H1 (cell line): ENCODE measurements around the gene OTOP1. TPM values are rescaled to one million over a fixed set of nuclear protein-coding genes. Genes with fewer than 3 reads are reported as not detected.
A peak's percentile ranks its signal among the peaks of the same experiment; 100 is the strongest.

Experiments used
- CTCF ChIA-PET: fragments of 300-600 bp; sonication (Branson Sonifier 250); formaldehyde crosslinking; loops from one replicate; lab custom pipeline; 2021; ENCODE audit not compliant: partially characterized antibody; lab: Charles Lee
- POLR2A ChIA-PET: fragments of 300-600 bp; sonication (Branson Sonifier 250); formaldehyde crosslinking; loops from one replicate; lab custom pipeline; 2021; ENCODE audit warnings: inconsistent platforms; ENCODE audit not compliant: partially characterized antibody; lab: Charles Lee
- DNase-seq, 2 experiments: peaks; one replicate each; pipeline versions ENCODE4 v3.0.0 to v3.0.0-alpha.2; 2010 to 2022; ENCODE audit warnings: low spot score in 2 of 2, low read depth in 1 of 2, mixed read lengths in 1 of 2
- FAIRE-seq: peaks from 2 replicates; lab custom pipeline; 2011; peaks lifted over from hg19 to GRCh38; lab: Jason Lieb, UNC
- H2AFZ ChIP-seq: 2 replicates; pipeline ENCODE4 v1.8.1; 2012; ENCODE audit warnings: low read length, inconsistent platforms
- H2AK5ac ChIP-seq: 2 replicates; pipeline ENCODE4 v1.6.1; 2013; ENCODE audit warnings: low read depth, low read length
- H2BK120ac ChIP-seq: replicated peaks from 2 replicates; pipeline ENCODE3; 2013; ENCODE audit warnings: low read depth, low read length, inconsistent platforms
- H2BK12ac ChIP-seq: 2 replicates; pipeline ENCODE4 v1.6.1; 2013; ENCODE audit warnings: low read depth, low read length
- H2BK15ac ChIP-seq: 2 replicates; pipeline ENCODE4 v1.6.1; 2013; ENCODE audit warnings: low read length
- H2BK20ac ChIP-seq: 2 replicates; pipeline ENCODE4 v1.6.1; 2013; ENCODE audit warnings: low read length
- H2BK5ac ChIP-seq: 2 replicates; pipeline ENCODE4 v1.6.1; 2013; ENCODE audit warnings: low read depth, low read length
- H3K14ac ChIP-seq: 2 replicates; pipeline ENCODE4 v1.6.1; 2013; ENCODE audit warnings: inconsistent platforms; ENCODE audit not compliant: insufficient read length
- H3K18ac ChIP-seq: 2 replicates; pipeline ENCODE4 v1.6.1; 2013; ENCODE audit warnings: low read length; ENCODE audit errors: extremely low read depth
- H3K23ac ChIP-seq: 2 replicates; pipeline ENCODE4 v1.6.1; 2013; ENCODE audit warnings: inconsistent platforms; ENCODE audit not compliant: insufficient read length
- H3K23me2 ChIP-seq: 2 replicates; pipeline ENCODE4 v1.6.1; 2013; ENCODE audit warnings: low read depth, low read length
- H3K27ac ChIP-seq: 2 replicates; pipeline ENCODE4 v1.6.1; 2011; ENCODE audit warnings: low read depth, low read length, inconsistent platforms
- H3K27me3 ChIP-seq, 4 experiments: replicated peaks in 1 of 4; 1 replicate in 1 of 4; 2 replicates in 3 of 4; pipeline versions ENCODE4 v1.6.1 to v1.8.1; 2011 to 2013; ENCODE audit warnings: low read length in 3 of 4, mild to moderate bottlenecking in 3 of 4, inconsistent platforms in 2 of 4, mixed read lengths in 2 of 4, moderate library complexity in 1 of 4; ENCODE audit not compliant: control insufficient read depth in 3 of 4, insufficient read depth in 3 of 4; ENCODE audit errors: extremely low read depth in 1 of 4
- H3K36me3 ChIP-seq, 4 experiments: 2 replicates each; pipeline versions ENCODE4 v1.6.1 to v1.8.1; 2011 to 2013; ENCODE audit warnings: mild to moderate bottlenecking in 4 of 4, low read length in 3 of 4, moderate library complexity in 2 of 4, control low read depth in 1 of 4, inconsistent platforms in 1 of 4; ENCODE audit not compliant: insufficient read depth in 4 of 4, control insufficient read depth in 2 of 4
- H3K4ac ChIP-seq: replicated peaks from 2 replicates; pipeline ENCODE3; 2013; ENCODE audit warnings: low read length, low read depth, mixed read lengths, inconsistent platforms; ENCODE audit not compliant: insufficient read length
- H3K4me1 ChIP-seq, 4 experiments: replicated peaks in 1 of 4; 1 replicate in 1 of 4; 2 replicates in 3 of 4; pipeline versions ENCODE4 v1.6.1 to v1.8.1; 2011 to 2013; ENCODE audit warnings: low read length in 3 of 4, inconsistent platforms in 2 of 4, mixed read lengths in 1 of 4; ENCODE audit not compliant: insufficient read depth in 4 of 4, control insufficient read depth in 3 of 4
- H3K4me2 ChIP-seq, 2 experiments: 2 replicates each; pipeline versions ENCODE4 v1.6.1 to v1.8.1; 2011 to 2013; ENCODE audit warnings: low read depth in 2 of 2, low read length in 2 of 2, control low read depth in 1 of 2, inconsistent platforms in 1 of 2, mild to moderate bottlenecking in 1 of 2; ENCODE audit not compliant: insufficient read depth in 1 of 2
- H3K4me3 ChIP-seq, 4 experiments: fragments of 200-600, 300-600 bp in 1 of 4; sonication (generic), shearing (Covaris generic), sonication (Bioruptor Twin) in 1 of 4; 2 replicates each; pipeline versions ENCODE4 v1.5.1 to v1.8.1; 2011 to 2016; ENCODE audit warnings: low read length in 4 of 4, low read depth in 3 of 4, control low read depth in 2 of 4, inconsistent platforms in 2 of 4, mild to moderate bottlenecking in 2 of 4, mixed read lengths in 1 of 4, moderate library complexity in 1 of 4; ENCODE audit not compliant: insufficient read depth in 2 of 4; ENCODE audit errors: extremely low read depth in 1 of 4
- H3K56ac ChIP-seq: replicated peaks from 2 replicates; pipeline ENCODE3; 2013; ENCODE audit warnings: low read depth, mild to moderate bottlenecking, mixed read lengths, low read length, inconsistent platforms; ENCODE audit not compliant: insufficient read length
- H3K79me1 ChIP-seq: 2 replicates; pipeline ENCODE4 v1.6.1; 2013; ENCODE audit warnings: low read depth, low read length, control low read depth
- H3K79me2 ChIP-seq, 2 experiments: 2 replicates each; pipeline versions ENCODE4 v1.6.1 to v1.8.1; 2012 to 2013; ENCODE audit warnings: low read length in 2 of 2, mild to moderate bottlenecking in 2 of 2, inconsistent platforms in 1 of 2; ENCODE audit not compliant: insufficient read depth in 2 of 2, control insufficient read depth in 1 of 2
- H3K9ac ChIP-seq, 4 experiments: replicated peaks in 1 of 4; 1 replicate in 1 of 4; 2 replicates in 3 of 4; pipeline versions ENCODE4 v1.6.1 to v1.8.1; 2011 to 2013; ENCODE audit warnings: low read depth in 3 of 4, low read length in 3 of 4, control low read depth in 2 of 4, mild to moderate bottlenecking in 2 of 4, moderate library complexity in 2 of 4, inconsistent platforms in 1 of 4; ENCODE audit errors: extremely low read depth in 1 of 4
- H3K9me3 ChIP-seq, 2 experiments: 2 replicates each; pipeline versions ENCODE4 v1.6.1 to v1.8.1; 2012 to 2013; ENCODE audit warnings: mild to moderate bottlenecking in 2 of 2, moderate library complexity in 2 of 2, control low read depth in 1 of 2, inconsistent platforms in 1 of 2, low read depth in 1 of 2, low read length in 1 of 2, mixed read lengths in 1 of 2; ENCODE audit not compliant: insufficient read depth in 2 of 2
- H4K20me1 ChIP-seq, 2 experiments: replicated peaks in 1 of 2; 2 replicates each; pipeline versions ENCODE3 to v1.8.1; 2011 to 2013; ENCODE audit warnings: inconsistent platforms in 2 of 2, low read length in 2 of 2, mild to moderate bottlenecking in 1 of 2; ENCODE audit not compliant: insufficient read depth in 2 of 2, control insufficient read depth in 1 of 2
- H4K5ac ChIP-seq: 2 replicates; pipeline ENCODE4 v1.6.1; 2013; ENCODE audit warnings: low read length, low read depth, mixed read lengths, inconsistent platforms; ENCODE audit not compliant: insufficient read length
- H4K8ac ChIP-seq: 2 replicates; pipeline ENCODE4 v1.8.0; 2013; ENCODE audit warnings: mild to moderate bottlenecking, moderate library complexity, low read length, inconsistent platforms; ENCODE audit not compliant: insufficient read depth; ENCODE audit errors: extremely low read depth
- H4K91ac ChIP-seq: replicated peaks from 2 replicates; pipeline ENCODE3; 2013; ENCODE audit warnings: low read length, mixed read lengths, inconsistent platforms; ENCODE audit not compliant: insufficient read length
- BRCA1 ChIP-seq: IDR thresholded peaks from 2 replicates; pipeline ENCODE4 v1.6.1; 2012; ENCODE audit warnings: low read depth, low read length, improper control_type of control experiment
- CTBP2 ChIP-seq: IDR thresholded peaks from 2 replicates; pipeline ENCODE4 v1.7.0; 2011; ENCODE audit warnings: borderline replicate concordance, mild to moderate bottlenecking, moderate library complexity, mixed read lengths, low read length; ENCODE audit not compliant: insufficient read depth, insufficient read length
- CTCF ChIP-seq, 3 experiments: IDR thresholded peaks; 1 replicate in 2 of 3; 2 replicates in 1 of 3; pipeline versions ENCODE4 v1.5.1 to v1.6.1; 2011; ENCODE audit warnings: low read length in 3 of 3, mild to moderate bottlenecking in 3 of 3, inconsistent platforms in 2 of 3, low read depth in 1 of 3, moderate library complexity in 1 of 3; ENCODE audit not compliant: insufficient read depth in 1 of 3; ENCODE audit errors: control extremely low read depth in 1 of 3
- HDAC6 ChIP-seq: IDR thresholded peaks from one replicate; pipeline ENCODE4 v1.7.1; 2012; ENCODE audit warnings: low read depth, mild to moderate bottlenecking, inconsistent platforms, low read length, moderate library complexity
- JUN ChIP-seq: IDR thresholded peaks from 2 replicates; pipeline ENCODE4 v1.6.1; 2011; ENCODE audit warnings: low read depth, mild to moderate bottlenecking, improper control_type of control experiment, low read length
- SIN3A ChIP-seq, 2 experiments: IDR thresholded peaks in 1 of 2; conservative IDR thresholded peaks in 1 of 2; 2 replicates each; pipeline ENCODE4 v1.6.1; 2011 to 2012; ENCODE audit warnings: low read length in 2 of 2, improper control_type of control experiment in 1 of 2, low read depth in 1 of 2, mild to moderate bottlenecking in 1 of 2
- SIRT6 ChIP-seq: IDR thresholded peaks from one replicate; pipeline ENCODE4 v1.7.1; 2012; ENCODE audit warnings: low read length, inconsistent platforms
- SP4 ChIP-seq: IDR thresholded peaks from 2 replicates; pipeline ENCODE4 v1.6.1; 2012; ENCODE audit warnings: low read length, inconsistent platforms
- TEAD4 ChIP-seq: IDR thresholded peaks from 2 replicates; pipeline ENCODE4 v1.6.1; 2012; ENCODE audit warnings: low read depth, low read length, inconsistent platforms, mixed read lengths
- WGBS, 2 experiments: shearing (Covaris generic) in 1 of 2; methylation state at CpG; one replicate each; pipeline versions ENCODE4 v1.1.6 to v1.1.7; 2013 to 2015; ENCODE audit warnings: low lambda C conversion rate in 2 of 2, mixed read lengths in 2 of 2, inconsistent platforms in 1 of 2, low coverage in 1 of 2, missing lambda C conversion rate in 1 of 2; ENCODE audit not compliant: insufficient replicate concordance in 2 of 2, insufficient coverage in 1 of 2, insufficient read length in 1 of 2; ENCODE audit errors: extremely low coverage in 1 of 2, missing lambda C conversion rate in 1 of 2; 5-methylcytosine and 5-hydroxymethylcytosine counted together
- polyA plus RNA-seq, 7 experiments: library from polyadenylated mRNA; depleted of rRNA in 3 of 7; stranded (reverse) in 5 of 7; unstranded in 2 of 7; fragments of >200 nt in 5 of 7; fragments of 200-250 nt in 2 of 7; gene quantifications; 1 replicate in 5 of 7; 2 replicates in 1 of 7; 4 replicates in 1 of 7; pipeline versions ENCODE4 v1.2.1 to v1.2.3, GENCODE V29; 2011 to 2013; ENCODE audit warnings: missing spikeins in 2 of 7, mixed read lengths in 2 of 7
- total RNA-seq: library from RNA; stranded (reverse); fragmentation: NEBNext Ultra II Directional; extraction: Animal tissue kit (Norgen Biotek cat#: 25700); gene quantifications from 2 replicates; pipeline ENCODE4 v1.2.1, GENCODE V29; 2021
- TF ChIP-seq, protein P1 (sequence below): IDR thresholded peaks from 2 replicates; pipeline ENCODE4 v1.6.1; 2011; ENCODE audit warnings: low read depth, mild to moderate bottlenecking, low read length; ENCODE audit not compliant: insufficient read depth

Gene OTOP1
- total and polyA plus RNA-seq, 2 of the 8 experiments (the other 6 are each of a cell fraction or from before 2014, with no cell fraction given): not detected

DNA sequence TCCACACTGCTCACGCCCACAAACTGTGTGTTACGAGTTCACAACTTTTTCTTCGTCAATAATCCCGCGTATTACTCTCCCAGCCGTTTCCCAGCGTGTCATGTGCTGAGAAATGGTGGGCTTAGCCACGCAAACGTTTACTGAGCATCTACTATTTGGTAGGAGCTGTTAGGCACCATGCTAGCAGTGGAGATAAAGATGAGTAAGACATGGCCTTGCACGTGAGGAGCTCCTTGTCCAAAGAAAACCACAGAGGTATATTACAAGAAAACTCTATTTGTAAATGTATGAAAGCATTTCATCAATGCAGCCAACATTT is 22.1 kb upstream of the OTOP1 start:
- Histone ChIP-seq H3K79me2 (peaks cover 0 to 8% of the 10 kb centered on the region in 2 experiments; a peak in 2 of 4 replicates), H3K23me2 (peaks cover 8% of the 10 kb centered on the region), H4K8ac (peak overlapping the region; percentile 87; the same call in 1 of the 2 replicates), H3K9ac (peak overlapping the region in 3 of 4 experiments; percentile 89 to 95 (median 91); a peak in 5 of 7 replicates), H3K79me1 (peaks cover 3% of the 10 kb centered on the region; the same call in 1 of the 2 replicates), H2BK15ac (0 out of 2 replicates have a peak overlapping the region, but pooled peaks have one; percentile 83), H3K18ac (no peak overlapping the region), H2BK12ac (peak overlapping the region; percentile 68), H4K5ac (no peak overlapping the region), H3K14ac (no peak overlapping the region), H3K9me3 (no peaks in the 10 kb centered on the region), H2AFZ (peak overlapping the region; percentile 96; the same call in 1 of the 2 replicates), H2BK120ac (no peak overlapping the region), H3K27ac (peak overlapping the region; percentile 88; the same call in 1 of the 2 replicates), H2BK5ac (peak overlapping the region; percentile 82), H4K91ac (no peak overlapping the region), H3K56ac (no peak overlapping the region), H4K20me1 (no peaks in the 10 kb centered on the region), H3K4ac (no peak overlapping the region), H3K36me3 (peaks cover 0 to 13% (median 7%) of the 10 kb centered on the region in 4 experiments; a peak in 5 of 8 replicates), H3K4me2 (peak overlapping the region; percentile 87 to 89), H2BK20ac (no peak overlapping the region), H3K23ac (no peak overlapping the region), H3K27me3 (peaks cover 0 to 6% (median 0%) of the 10 kb centered on the region in 4 experiments; a peak in 1 of 7 replicates), H3K4me1 (peaks cover 0 to 6% (median 3%) of the 10 kb centered on the region in 4 experiments; a peak in 5 of 7 replicates), H3K4me3 (peak overlapping the region; percentile 87 to 97 (median 90)), H2AK5ac (0 out of 2 replicates have a peak overlapping the region, but pooled peaks have one; percentile 44)
- ChIA-PET CTCF (interaction anchor here (1.7 kb wide), 1 partner anchor 10 kb away, joined by 8 read pairs; no protein-coding TSS in a partner anchor), POLR2A (interaction anchor here (1.0 kb wide), 1 partner anchor 18 kb away, joined by 3 read pairs; no protein-coding TSS in a partner anchor)
- WGBS, 2 experiments: 55% methylated on average over 10 of the region's 10 CpGs; no CpG with 5 or more reads in 1 of the 2 experiments
- DNase-seq (no peak), FAIRE-seq (no peak)
- no peak; a peak in 1 of 4 replicates for TF ChIP-seq SIN3A (conservative IDR thresholded peaks at IDR 0.05 in 1 of 2, IDR thresholded peaks at IDR 0.05 in 1 of 2; ENCODE audit: low read depth in 1 of 2, low read length in 2 of 2)
- TF ChIP-seq BRCA1: no peak
- no peak for TF ChIP-seq TEAD4
- TF ChIP-seq, protein P1, sequence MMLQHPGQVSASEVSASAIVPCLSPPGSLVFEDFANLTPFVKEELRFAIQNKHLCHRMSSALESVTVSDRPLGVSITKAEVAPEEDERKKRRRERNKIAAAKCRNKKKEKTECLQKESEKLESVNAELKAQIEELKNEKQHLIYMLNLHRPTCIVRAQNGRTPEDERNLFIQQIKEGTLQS: no peak
- no peak for TF ChIP-seq CTBP2
- no peak for TF ChIP-seq SP4
- no peak for TF ChIP-seq CTCF (IDR thresholded peaks at IDR 0.05; ENCODE audit: control extremely low read depth in 1 of 3, insufficient read depth in 1 of 3, low read depth in 1 of 3, low read length in 3 of 3)
- no peak for TF ChIP-seq SIRT6
- TF ChIP-seq HDAC6: no peak
- TF ChIP-seq JUN: no peak
